Measurements from ENCODE around the gene EFNB2. TPM values are rescaled to one million over a fixed set of nuclear protein-coding genes. Genes with fewer than 3 reads are reported as not detected.

The EFNB2 gene
- total and polyA plus RNA-seq, 2 of the 8 experiments (the other 6 are each of a cell fraction or from before 2014, with no cell fraction given) = 8.2 to 12.0 TPM

DNA sequence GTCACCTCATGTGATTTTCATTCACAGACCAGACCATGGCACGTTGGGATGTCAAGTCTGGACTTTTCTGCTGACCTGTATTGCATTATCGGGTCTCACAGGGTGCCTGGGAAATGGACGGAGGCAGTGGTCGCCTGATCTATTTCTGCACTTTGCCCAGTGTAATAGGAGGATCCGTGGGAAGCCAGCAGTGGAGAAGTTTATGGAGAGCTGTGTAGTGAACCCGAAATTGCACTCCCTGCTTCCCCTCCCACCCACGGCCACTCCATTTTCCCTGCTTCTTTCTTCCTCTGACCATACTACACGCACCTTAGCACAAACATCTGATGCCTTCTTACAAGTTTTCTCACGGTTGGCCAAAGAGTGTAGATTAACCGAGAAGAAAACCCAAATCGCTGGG lies 16.9 kb downstream of the EFNB2 start:
- Histone ChIP-seq H4K5ac (ENCODE audit: insufficient read length, low read depth, low read length) (no peak overlapping the region), H3K27me3 (replicated peaks in 1 of 4; ENCODE audit: control insufficient read depth in 3 of 4, extremely low read depth in 1 of 4, insufficient read depth in 3 of 4, low read length in 3 of 4) (no peaks in the 10 kb centered on the region), H3K23me2 (ENCODE audit: low read depth, low read length) (no peaks in the 10 kb centered on the region), H3K4me3 (ENCODE audit: extremely low read depth in 1 of 4, insufficient read depth in 2 of 4, low read depth in 3 of 4, low read length in 4 of 4) (no peak overlapping the region), H2BK120ac (replicated peaks; ENCODE audit: low read depth, low read length) (no peak overlapping the region), H3K14ac (ENCODE audit: insufficient read length) (no peak overlapping the region), H3K4me2 (ENCODE audit: insufficient read depth in 1 of 2, low read depth in 2 of 2, low read length in 2 of 2) (no peak overlapping the region), H3K56ac (replicated peaks; ENCODE audit: insufficient read length, low read depth, low read length) (no peak overlapping the region), H4K8ac (ENCODE audit: extremely low read depth, insufficient read depth, low read length) (no peak overlapping the region), H3K4me1 (replicated peaks in 1 of 4; ENCODE audit: control insufficient read depth in 3 of 4, insufficient read depth in 4 of 4, low read length in 3 of 4) (peaks cover 3 to 18% (median 12%) of the 10 kb centered on the region in 4 experiments; a peak in 5 of 7 replicates), H2BK5ac (ENCODE audit: low read depth, low read length) (no peak overlapping the region), H2BK20ac (ENCODE audit: low read length) (no peak overlapping the region), H4K91ac (replicated peaks; ENCODE audit: insufficient read length, low read length) (no peak overlapping the region), H3K27ac (ENCODE audit: low read depth, low read length) (no peak overlapping the region), H3K9me3 (ENCODE audit: insufficient read depth in 2 of 2, low read depth in 1 of 2, low read length in 1 of 2) (no peaks in the 10 kb centered on the region), H3K79me1 (ENCODE audit: low read depth, low read length) (no peaks in the 10 kb centered on the region), H3K4ac (replicated peaks; ENCODE audit: insufficient read length, low read depth, low read length) (no peak overlapping the region), H3K36me3 (ENCODE audit: control insufficient read depth in 2 of 4, insufficient read depth in 4 of 4, low read length in 3 of 4) (no peaks in the 10 kb centered on the region), H4K20me1 (replicated peaks in 1 of 2; ENCODE audit: control insufficient read depth in 1 of 2, insufficient read depth in 2 of 2, low read length in 2 of 2) (peaks cover 0 to 1% of the 10 kb centered on the region in 2 experiments), H2BK12ac (ENCODE audit: low read depth, low read length) (no peak overlapping the region), H3K18ac (ENCODE audit: extremely low read depth, low read length) (no peak overlapping the region), H3K9ac (replicated peaks in 1 of 4; ENCODE audit: extremely low read depth in 1 of 4, low read depth in 3 of 4, low read length in 3 of 4) (no peak overlapping the region), H3K79me2 (ENCODE audit: control insufficient read depth in 1 of 2, insufficient read depth in 2 of 2, low read length in 2 of 2) (peaks cover 0 to 65% of the 10 kb centered on the region in 2 experiments; a peak in 2 of 4 replicates), H2BK15ac (ENCODE audit: low read length) (no peak overlapping the region), H2AFZ (ENCODE audit: low read length) (no peak overlapping the region), H2AK5ac (ENCODE audit: low read depth, low read length) (no peak overlapping the region), H3K23ac (ENCODE audit: insufficient read length) (no peak overlapping the region)
- CTCF ChIA-PET (ENCODE audit: partially characterized antibody) = interaction anchor here (1.0 kb wide), 1 partner anchor 43 kb away, joined by 3 read pairs; no protein-coding TSS in a partner anchor
- FAIRE-seq (no peak), DNase-seq (ENCODE audit: low read depth in 1 of 2, low spot score in 2 of 2) (no peak)
- 91% methylated on average over 11 of the region's 11 CpGs; no CpG with 5 or more reads in 1 of the 2 experiments for WGBS, 2 experiments (ENCODE audit: extremely low coverage in 1 of 2, insufficient coverage in 1 of 2, insufficient read length in 1 of 2, insufficient replicate concordance in 2 of 2, low coverage in 1 of 2, low lambda C conversion rate in 2 of 2, missing lambda C conversion rate in 1 of 2)
- POLR2A ChIA-PET (ENCODE audit: partially characterized antibody) = interaction anchor here (1.3 kb wide), 1 partner anchor 19 kb away, joined by 4 read pairs; no protein-coding TSS in a partner anchor
- TF ChIP-seq USF2 (IDR thresholded peaks at IDR 0.05; ENCODE audit: low read length) (no peak), GABPA (IDR thresholded peaks at IDR 0.05; ENCODE audit: borderline replicate concordance, insufficient read depth, low read length) (no peak), RAD21 (IDR thresholded peaks at IDR 0.05 in 1 of 2, conservative IDR thresholded peaks at IDR 0.05 in 1 of 2; ENCODE audit: low read depth in 2 of 2, low read length in 2 of 2) (no peak), CREB1 (IDR thresholded peaks at IDR 0.05) (no peak), SAP30 (IDR thresholded peaks at IDR 0.05; ENCODE audit: insufficient read depth, insufficient replicate concordance, low read length) (no peak), CTCF (IDR thresholded peaks at IDR 0.05; ENCODE audit: control extremely low read depth in 1 of 3, insufficient read depth in 1 of 3, low read depth in 1 of 3, low read length in 3 of 3) (no peak), SP2 (IDR thresholded peaks at IDR 0.05; ENCODE audit: low read length) (no peak), NANOG (IDR thresholded peaks at IDR 0.05; ENCODE audit: insufficient read depth, low read depth, low read length, poor library complexity, severe bottlenecking) (no peak)
- TF ChIP-seq, protein P1, sequence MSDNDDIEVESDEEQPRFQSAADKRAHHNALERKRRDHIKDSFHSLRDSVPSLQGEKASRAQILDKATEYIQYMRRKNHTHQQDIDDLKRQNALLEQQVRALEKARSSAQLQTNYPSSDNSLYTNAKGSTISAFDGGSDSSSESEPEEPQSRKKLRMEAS (IDR thresholded peaks at IDR 0.05) = no peak

Data from H1 (cell line).